ENCODE results near the gene SLC31A1.

SLC31A1 gene

DNA sequence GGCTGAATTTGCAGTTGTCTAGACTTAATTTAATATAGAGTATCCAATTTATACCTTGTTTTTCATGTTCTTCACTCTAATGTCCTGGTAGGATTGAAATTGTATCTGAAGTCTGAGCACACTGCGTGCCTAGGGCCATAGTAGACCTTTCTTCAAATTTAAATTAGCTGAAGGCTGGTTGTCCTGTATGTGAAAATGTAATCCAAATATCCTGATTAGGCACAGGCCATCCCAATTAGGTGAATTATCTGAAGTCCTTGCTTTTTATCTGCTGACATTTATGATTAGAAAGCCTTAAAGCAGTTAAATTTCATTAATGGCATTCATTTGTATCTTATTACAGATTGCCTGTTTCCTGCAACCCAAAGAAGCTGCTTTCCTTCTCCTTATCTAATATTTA is 33.6 kb downstream of the SLC31A1 start:
- TF ChIP-seq, protein P1, sequence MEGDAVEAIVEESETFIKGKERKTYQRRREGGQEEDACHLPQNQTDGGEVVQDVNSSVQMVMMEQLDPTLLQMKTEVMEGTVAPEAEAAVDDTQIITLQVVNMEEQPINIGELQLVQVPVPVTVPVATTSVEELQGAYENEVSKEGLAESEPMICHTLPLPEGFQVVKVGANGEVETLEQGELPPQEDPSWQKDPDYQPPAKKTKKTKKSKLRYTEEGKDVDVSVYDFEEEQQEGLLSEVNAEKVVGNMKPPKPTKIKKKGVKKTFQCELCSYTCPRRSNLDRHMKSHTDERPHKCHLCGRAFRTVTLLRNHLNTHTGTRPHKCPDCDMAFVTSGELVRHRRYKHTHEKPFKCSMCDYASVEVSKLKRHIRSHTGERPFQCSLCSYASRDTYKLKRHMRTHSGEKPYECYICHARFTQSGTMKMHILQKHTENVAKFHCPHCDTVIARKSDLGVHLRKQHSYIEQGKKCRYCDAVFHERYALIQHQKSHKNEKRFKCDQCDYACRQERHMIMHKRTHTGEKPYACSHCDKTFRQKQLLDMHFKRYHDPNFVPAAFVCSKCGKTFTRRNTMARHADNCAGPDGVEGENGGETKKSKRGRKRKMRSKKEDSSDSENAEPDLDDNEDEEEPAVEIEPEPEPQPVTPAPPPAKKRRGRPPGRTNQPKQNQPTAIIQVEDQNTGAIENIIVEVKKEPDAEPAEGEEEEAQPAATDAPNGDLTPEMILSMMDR (IDR thresholded peaks at IDR 0.05; ENCODE audit: control insufficient read depth, extremely low read depth, insufficient read depth): no peak
- no peak overlapping the region for H3K4me3 ChIP-seq (ENCODE audit: low read depth, low read length)
- DNase-seq (ENCODE audit: low read depth): no peak

- no peak for DNase-seq (ENCODE audit: low read depth)
- TF ChIP-seq, protein P1 (IDR thresholded peaks at IDR 0.05; ENCODE audit: control insufficient read depth, extremely low read depth, insufficient read depth): no peak
- H3K4me3 ChIP-seq (ENCODE audit: low read depth, low read length): no peak overlapping the region
Measured at GRCh38 chr9:113255438-113255837, 34.1 kb downstream of the SLC31A1 start.

GRCh38 chr9:113257863-113258262 is 36.5 kb downstream of the SLC31A1 start:
- TF ChIP-seq, protein P1 (IDR thresholded peaks at IDR 0.05; ENCODE audit: control insufficient read depth, extremely low read depth, insufficient read depth): no peak
- H3K4me3 ChIP-seq (ENCODE audit: low read depth, low read length): no peak overlapping the region
- no peak for DNase-seq (ENCODE audit: low read depth)

- H3K4me3 ChIP-seq (ENCODE audit: low read depth, low read length): no peak overlapping the region
- TF ChIP-seq, protein P1 (IDR thresholded peaks at IDR 0.05; ENCODE audit: control insufficient read depth, extremely low read depth, insufficient read depth): no peak
- peak; percentile 62 for DNase-seq (ENCODE audit: low read depth)
Measured at GRCh38 chr9:113258282-113258681, 36.9 kb downstream of the SLC31A1 start.

DNA sequence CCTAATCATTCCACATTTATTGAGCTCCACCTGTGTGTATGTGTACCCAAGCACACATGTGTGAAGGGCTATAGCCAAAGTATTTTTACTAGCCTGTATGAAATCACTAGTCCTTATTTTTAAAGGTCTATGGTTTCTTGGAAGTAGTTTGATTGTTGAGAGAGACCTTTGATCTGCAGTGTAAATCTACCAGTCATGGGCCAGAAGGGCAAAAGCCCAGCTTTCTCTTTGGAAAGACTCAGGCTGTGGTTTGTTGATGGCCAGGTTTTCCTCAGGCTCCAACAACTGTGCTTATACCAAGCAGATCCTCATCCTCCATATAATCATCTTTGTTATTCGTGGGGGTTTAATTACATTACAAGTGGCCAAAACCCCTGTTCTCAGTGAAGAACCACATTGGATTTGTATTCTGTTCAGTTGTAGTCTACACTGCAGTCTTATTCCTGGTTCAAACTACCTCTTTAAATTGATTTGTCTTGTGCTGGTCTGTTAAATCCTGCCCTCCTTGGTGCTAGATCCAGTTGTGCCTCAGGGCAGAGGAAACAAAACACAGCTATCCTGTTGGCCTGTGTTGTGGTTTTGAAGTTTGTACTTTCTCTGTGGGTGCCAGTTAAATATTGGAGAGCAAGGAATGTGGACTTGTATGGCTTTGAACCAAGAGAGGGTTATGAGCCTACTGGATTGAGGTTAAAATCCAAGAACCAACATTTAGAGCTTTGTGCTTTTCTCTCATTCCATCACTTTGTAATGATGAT is 40.8 kb downstream of the SLC31A1 start:
- no peak for DNase-seq (ENCODE audit: low read depth)
- TF ChIP-seq, protein P1 (IDR thresholded peaks at IDR 0.05; ENCODE audit: control insufficient read depth, extremely low read depth, insufficient read depth): no peak

GRCh38 chr9:113266174-113266573 is 44.8 kb downstream of the SLC31A1 start:
- TF ChIP-seq, protein P1 (IDR thresholded peaks at IDR 0.05; ENCODE audit: control insufficient read depth, extremely low read depth, insufficient read depth): no peak
- no peak for DNase-seq (ENCODE audit: low read depth)
- no peak overlapping the region for H3K4me3 ChIP-seq (ENCODE audit: low read depth, low read length)

More for the DNA sequence above, 40.8 kb downstream of the SLC31A1 start:
- H3K4me3 ChIP-seq (ENCODE audit: low read depth, low read length): no peak overlapping the region
